ENCODE measurements around the gene PBX2. TPM values are rescaled to one million over a fixed set of nuclear protein-coding genes. Genes with fewer than 3 reads are reported as not detected.
"Not testable (repeated sequence)": the region's sequence is repeated elsewhere in the genome, so short reads cannot be mapped to it uniquely, and the experiment has no call there.

The PBX2 gene
- polyA plus RNA-seq, 6 donors from 2014 or later, result 0.64 to 4.0 (median 3.1) TPM

- Mint-ChIP-seq H3K36me3 (peaks cover 16 to 41% of the 10 kb centered on the region in 2 donors), H3K27ac (peak overlapping the region; percentile 80 to 100 (median 95)), H3K9me3 (no peaks in the 10 kb centered on the region), H3K4me3 (peak overlapping the region; percentile 90 to 99 (median 94)), H3K27me3 (no peaks in the 10 kb centered on the region), H3K4me1 (peaks cover 61 to 70% (median 65%) of the 10 kb centered on the region in 3 donors)
- ATAC-seq (ENCODE audit: low read depth in 2 of 2) (no peak), DNase-seq (no peak)
Observed at GRCh38 chr6:32188381-32189068, 1.5 kb downstream of the PBX2 start.

- not testable (repeated sequence) for ATAC-seq (ENCODE audit: low read depth in 2 of 2); H3K9me3 Mint-ChIP-seq; H3K27me3 Mint-ChIP-seq; DNase-seq
- Mint-ChIP-seq H3K36me3 (peaks cover 16 to 41% of the 10 kb centered on the region in 2 donors), H3K4me3 (peak overlapping the region; percentile 65 to 99 (median 94)), H3K27ac (peak overlapping the region in 5 of 6 donors; percentile 32 to 100 (median 93)), H3K4me1 (peaks cover 56 to 63% (median 59%) of the 10 kb centered on the region in 3 donors)
Observed at GRCh38 chr6:32187725-32188380, 2.1 kb downstream of the PBX2 start.

GRCh38 chr6:32187009-32187709, 2.8 kb downstream of the PBX2 start:
- H3K9me3 Mint-ChIP-seq, result no peaks in the 10 kb centered on the region
- DNase-seq (no peak), ATAC-seq (ENCODE audit: low read depth in 2 of 2) (no peak)
- H3K27me3 Mint-ChIP-seq, result no peaks in the 10 kb centered on the region
- H3K27ac Mint-ChIP-seq, result peak overlapping the region; percentile 79 to 95 (median 91)
- H3K4me1 Mint-ChIP-seq, result peaks cover 52 to 58% (median 55%) of the 10 kb centered on the region in 3 donors
- peak overlapping the region; percentile 65 to 97 (median 78) for H3K4me3 Mint-ChIP-seq
- peaks cover 16 to 35% of the 10 kb centered on the region in 2 donors for H3K36me3 Mint-ChIP-seq

GRCh38 chr6:32186151-32186840, 3.7 kb downstream of the PBX2 start:
- Mint-ChIP-seq H3K36me3 (peaks cover 16 to 27% of the 10 kb centered on the region in 2 donors), H3K27ac (peak overlapping the region in 5 of 6 donors; percentile 79 to 95 (median 87)), H3K4me3 (peak overlapping the region; percentile 59 to 97 (median 75)), H3K4me1 (peaks cover 45 to 54% (median 52%) of the 10 kb centered on the region in 3 donors)
- not testable (repeated sequence) for ATAC-seq (ENCODE audit: low read depth in 2 of 2); H3K27me3 Mint-ChIP-seq; H3K9me3 Mint-ChIP-seq; DNase-seq

GRCh38 chr6:32185681-32186131, 4.3 kb downstream of the PBX2 start:
- DNase-seq; H3K9me3 Mint-ChIP-seq; ATAC-seq (ENCODE audit: low read depth in 2 of 2); H3K27me3 Mint-ChIP-seq: not testable (repeated sequence)
- Mint-ChIP-seq H3K36me3 (peaks cover 16 to 28% of the 10 kb centered on the region in 2 donors), H3K4me3 (peak overlapping the region in 4 of 8 donors; percentile 41 to 97 (median 66)), H3K4me1 (peaks cover 45 to 55% (median 52%) of the 10 kb centered on the region in 3 donors), H3K27ac (peak overlapping the region in 3 of 6 donors; percentile 18 to 79 (median 24))

GRCh38 chr6:32184084-32184640, 5.8 kb downstream of the PBX2 start, which contains the start of gene AGER:
AGER (minus strand) TSS chr6:32184253; CDS start chr6:32184222, 31 bp downstream.
- no peak for ATAC-seq (ENCODE audit: low read depth in 2 of 2)
- Mint-ChIP-seq H3K9me3 (no peaks in the 10 kb centered on the region), H3K27ac (peak within 1 kb of the TSS in 3 of 6 donors; percentile 31 to 82 (median 60)), H3K36me3 (peaks cover 16 to 35% of the 10 kb centered on the region in 2 donors), H3K27me3 (no peaks in the 10 kb centered on the region), H3K4me1 (peaks cover 48 to 58% (median 58%) of the 10 kb centered on the region in 3 donors), H3K4me3 (peak within 1 kb of the TSS in 2 of 8 donors; percentile 15 to 54)
- no peak for DNase-seq

- peak overlapping the region in 1 of 8 donors; percentile 54 for H3K4me3 Mint-ChIP-seq
- H3K36me3 Mint-ChIP-seq, result peaks cover 16 to 35% of the 10 kb centered on the region in 2 donors
- H3K27me3 Mint-ChIP-seq, result no peaks in the 10 kb centered on the region
- no peaks in the 10 kb centered on the region for H3K9me3 Mint-ChIP-seq
- peak overlapping the region in 2 of 6 donors; percentile 31 to 60 for H3K27ac Mint-ChIP-seq
- ATAC-seq (ENCODE audit: low read depth in 2 of 2) (no peak), DNase-seq (no peak)
- H3K4me1 Mint-ChIP-seq, result peaks cover 48 to 58% (median 58%) of the 10 kb centered on the region in 3 donors
Observed at GRCh38 chr6:32183483-32184083, 6.4 kb downstream of the PBX2 start.

- peak overlapping the region in 1 of 6 donors; percentile 31 for H3K27ac Mint-ChIP-seq
- peaks cover 16 to 35% of the 10 kb centered on the region in 2 donors for H3K36me3 Mint-ChIP-seq
- no peak for DNase-seq
- H3K9me3 Mint-ChIP-seq, result no peaks in the 10 kb centered on the region
- H3K4me3 Mint-ChIP-seq, result peak overlapping the region in 1 of 8 donors; percentile 2
- peaks cover 51 to 59% (median 56%) of the 10 kb centered on the region in 3 donors for H3K4me1 Mint-ChIP-seq
- H3K27me3 Mint-ChIP-seq, result no peaks in the 10 kb centered on the region
- ATAC-seq (ENCODE audit: low read depth in 2 of 2), result no peak
Observed at GRCh38 chr6:32183030-32183429, 7.0 kb downstream of the PBX2 start.

GRCh38 chr6:32182555-32182981, 7.4 kb downstream of the PBX2 start:
- DNase-seq (no peak), ATAC-seq (ENCODE audit: low read depth in 2 of 2) (no peak)
- H3K36me3 Mint-ChIP-seq, result peaks cover 14 to 32% of the 10 kb centered on the region in 2 donors
- H3K9me3 Mint-ChIP-seq, result peaks cover 0 to 1% (median 0%) of the 10 kb centered on the region in 7 donors
- no peaks in the 10 kb centered on the region for H3K27me3 Mint-ChIP-seq
- H3K4me3 Mint-ChIP-seq, result peak overlapping the region in 2 of 8 donors; percentile 2 to 10
- H3K4me1 Mint-ChIP-seq, result peaks cover 51 to 56% (median 54%) of the 10 kb centered on the region in 3 donors
- H3K27ac Mint-ChIP-seq, result peak overlapping the region in 1 of 6 donors; percentile 23

- peaks cover 10 to 26% of the 10 kb centered on the region in 2 donors for H3K36me3 Mint-ChIP-seq
- ATAC-seq (ENCODE audit: low read depth in 2 of 2), result no peak
- H3K27me3 Mint-ChIP-seq, result no peaks in the 10 kb centered on the region
- peaks cover 50 to 56% (median 54%) of the 10 kb centered on the region in 3 donors for H3K4me1 Mint-ChIP-seq
- H3K27ac Mint-ChIP-seq, result peak overlapping the region in 2 of 6 donors; percentile 23 to 42
- no peak overlapping the region for H3K4me3 Mint-ChIP-seq
- peaks cover 0 to 1% (median 0%) of the 10 kb centered on the region in 7 donors for H3K9me3 Mint-ChIP-seq
- DNase-seq, result no peak
Observed at GRCh38 chr6:32181915-32182529, 8.0 kb downstream of the PBX2 start.

- H3K27me3 Mint-ChIP-seq, result no peaks in the 10 kb centered on the region
- ATAC-seq (ENCODE audit: low read depth in 2 of 2) (no peak), DNase-seq (no peak)
- H3K9me3 Mint-ChIP-seq, result peaks cover 0 to 4% (median 0%) of the 10 kb centered on the region in 7 donors
- peaks cover 51 to 56% (median 54%) of the 10 kb centered on the region in 3 donors for H3K4me1 Mint-ChIP-seq
- H3K27ac Mint-ChIP-seq, result peak overlapping the region in 4 of 6 donors; percentile 47 to 69 (median 64)
- H3K36me3 Mint-ChIP-seq, result peaks cover 4 to 18% of the 10 kb centered on the region in 2 donors
- H3K4me3 Mint-ChIP-seq, result peak overlapping the region in 3 of 8 donors; percentile 54 to 74 (median 62)
Observed at GRCh38 chr6:32181148-32181702, 8.8 kb downstream of the PBX2 start.

Measured in naive B cell (primary cell).